ENCODE measurements around the gene LBHD2.
"Not testable (repeated sequence)": the region's sequence is repeated elsewhere in the genome, so short reads cannot be mapped to it uniquely, and the experiment has no call there.

The LBHD2 gene

GRCh38 chr14:103084021-103084919, at the start of gene LBHD2:
Gene LBHD2, plus strand, starts transcription at chr14:103084210. Its CDS starts 1,803 bp downstream, at chr14:103086013.
- DNase-seq (ENCODE audit: low read depth): no peak

DNA sequence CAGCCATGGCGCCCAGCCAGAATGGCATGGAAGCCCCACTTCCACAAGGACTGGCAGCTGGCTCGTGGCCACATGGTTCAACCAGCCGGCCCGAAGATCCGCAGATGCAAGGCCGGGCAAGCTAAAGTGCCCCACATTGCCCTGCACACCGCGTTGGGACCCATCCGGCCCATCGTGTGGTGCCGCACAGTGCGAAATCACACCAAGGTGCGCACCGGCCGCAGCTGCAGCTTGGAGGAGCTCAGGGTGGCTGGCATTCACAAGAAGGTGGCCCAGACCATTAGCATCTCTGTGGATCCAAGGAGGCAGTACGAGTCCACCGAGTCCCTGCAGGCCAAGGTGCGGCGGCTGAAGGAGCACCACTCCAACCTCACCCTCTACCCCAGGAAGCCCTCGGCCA, 42.5 kb upstream of the LBHD2 start:
- no peak for DNase-seq (ENCODE audit: low read depth)

GRCh38 chr14:103043257-103044015, 40.6 kb upstream of the LBHD2 start:
- no peak for DNase-seq (ENCODE audit: low read depth)

DNA sequence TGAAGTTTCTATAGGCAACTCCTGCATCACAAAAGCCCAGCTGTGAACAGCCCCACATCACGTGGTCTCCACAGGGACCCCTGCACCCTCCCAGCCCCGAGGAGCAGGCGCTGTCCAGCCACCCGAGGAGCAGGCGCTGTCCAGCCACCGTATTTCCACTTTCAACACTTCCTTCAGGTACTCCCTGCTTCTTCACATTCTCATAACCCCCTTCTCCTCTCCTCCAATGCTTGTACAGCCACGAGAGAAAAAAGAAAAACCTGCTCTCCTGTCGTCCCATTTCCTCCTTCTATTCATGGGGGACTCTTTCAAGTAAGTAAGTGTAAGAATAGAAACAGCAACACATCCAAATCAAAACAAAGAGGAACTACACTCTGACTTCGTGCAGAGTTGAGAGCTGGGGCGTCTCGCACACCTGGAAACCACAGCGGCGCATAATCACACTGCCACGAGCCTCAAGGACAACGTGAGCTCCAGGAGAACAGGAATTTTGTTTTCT, 38.6 kb upstream of the LBHD2 start:
- no peak for DNase-seq (ENCODE audit: low read depth)

- not testable (repeated sequence) for DNase-seq (ENCODE audit: low read depth)
Measured at GRCh38 chr14:103047453-103047852, 36.6 kb upstream of the LBHD2 start.

- DNase-seq (ENCODE audit: low read depth): no peak
Measured at GRCh38 chr14:103050935-103051334, 33.1 kb upstream of the LBHD2 start.

DNA sequence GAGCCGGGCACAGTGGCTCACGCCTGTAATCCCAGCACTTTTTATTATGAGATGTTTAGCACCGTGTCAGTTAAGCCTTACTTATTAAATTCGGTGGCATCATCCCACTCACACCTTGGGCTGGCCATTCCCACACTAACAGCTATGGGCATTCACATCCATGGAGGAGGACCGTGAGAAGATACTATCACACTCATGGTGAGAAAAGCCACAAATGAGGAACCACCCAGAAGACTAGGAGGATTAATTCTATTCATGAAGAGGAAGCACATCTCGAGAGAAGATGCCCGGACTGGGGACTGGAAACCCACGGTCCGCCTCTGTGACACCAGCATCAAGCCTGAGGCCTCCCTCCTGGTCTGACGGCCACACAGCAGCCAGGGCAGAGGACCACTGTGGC, 31.6 kb upstream of the LBHD2 start:
- DNase-seq (ENCODE audit: low read depth): no peak

DNA sequence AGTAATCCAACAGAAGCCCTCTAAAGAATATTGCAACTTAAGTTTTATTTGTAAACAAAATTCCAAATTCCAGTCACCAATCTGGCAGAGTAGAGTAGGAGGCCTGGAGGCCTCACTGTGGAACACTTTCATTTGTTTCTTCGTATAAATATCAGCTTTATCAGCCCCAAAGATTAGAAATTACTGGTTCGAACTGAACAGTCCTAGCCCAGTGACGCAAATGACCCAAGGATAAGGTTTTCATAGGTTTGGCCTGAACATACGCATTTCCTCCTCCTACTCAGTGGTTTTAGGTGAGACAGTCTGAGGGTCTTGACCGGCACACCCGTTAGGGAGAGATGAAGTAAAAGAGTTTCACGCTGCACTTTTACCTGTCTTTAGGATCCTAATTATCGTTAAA, 28.3 kb upstream of the LBHD2 start:
- no peak for DNase-seq (ENCODE audit: low read depth)

GRCh38 chr14:103056322-103057027, 27.5 kb upstream of the LBHD2 start:
- DNase-seq (ENCODE audit: low read depth): peak; percentile 88

GRCh38 chr14:103057028-103057371, 27.0 kb upstream of the LBHD2 start:
- DNase-seq (ENCODE audit: low read depth): no peak

GRCh38 chr14:103057372-103058163, 26.4 kb upstream of the LBHD2 start, which contains the start of gene CDC42BPB:
Gene CDC42BPB, minus strand, starts transcription at chr14:103057549. Its CDS starts 376 bp downstream, at chr14:103057173.
- DNase-seq (ENCODE audit: low read depth): peak; percentile 95

DNA sequence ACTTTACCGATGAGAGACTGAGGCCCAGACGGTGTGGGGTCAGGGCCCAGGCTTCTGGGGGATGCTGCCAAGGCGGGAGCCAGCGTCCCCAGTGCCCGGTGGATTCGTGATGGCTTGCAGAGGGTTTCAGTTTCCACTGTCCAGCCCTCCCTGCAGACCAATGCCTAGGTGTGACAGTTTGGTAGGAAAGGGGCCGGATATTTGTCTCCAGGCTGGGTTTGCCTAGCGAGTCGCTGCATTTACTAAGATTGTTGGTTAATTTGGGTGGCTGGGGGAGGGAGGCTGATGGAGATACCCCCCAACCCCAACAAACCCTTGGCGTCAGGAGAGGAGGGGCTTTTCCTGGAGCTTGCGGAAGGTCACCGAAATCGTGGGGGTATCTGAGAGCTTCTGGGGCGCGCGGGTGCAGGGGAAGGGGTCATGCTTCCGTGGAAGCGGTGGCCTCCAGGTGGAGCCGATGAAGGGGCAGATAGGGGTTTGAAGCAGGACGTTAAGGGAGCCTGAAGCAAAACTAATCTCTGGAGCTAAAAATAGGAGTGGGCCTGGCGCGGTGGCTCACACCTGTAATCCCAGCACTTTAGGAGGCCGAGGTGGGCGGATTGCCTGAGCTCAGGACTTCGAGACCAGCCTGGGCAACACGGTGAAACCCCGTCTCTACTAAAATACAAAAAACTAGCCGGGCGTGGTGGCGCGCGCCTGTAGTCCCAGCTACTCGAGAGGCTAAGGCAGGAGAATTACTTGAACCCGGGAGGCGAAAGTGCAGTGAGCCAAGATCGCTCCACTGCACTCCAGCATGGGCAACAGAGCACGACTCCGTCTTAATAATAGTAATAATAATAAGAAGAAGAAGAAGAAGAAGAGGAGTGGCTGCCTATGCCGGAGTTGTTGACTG, 25.6 kb upstream of the LBHD2 start:
- peak; percentile 45 for DNase-seq (ENCODE audit: low read depth)

- no peak for DNase-seq (ENCODE audit: low read depth)
Measured at GRCh38 chr14:103059556-103059955, 24.5 kb upstream of the LBHD2 start.

GRCh38 chr14:103061482-103061976, 22.5 kb upstream of the LBHD2 start:
- no peak for DNase-seq (ENCODE audit: low read depth)

GRCh38 chr14:103064436-103064835, 19.6 kb upstream of the LBHD2 start:
- DNase-seq (ENCODE audit: low read depth): no peak

GRCh38 chr14:103064978-103065377, 19.0 kb upstream of the LBHD2 start:
- DNase-seq (ENCODE audit: low read depth): no peak

DNA sequence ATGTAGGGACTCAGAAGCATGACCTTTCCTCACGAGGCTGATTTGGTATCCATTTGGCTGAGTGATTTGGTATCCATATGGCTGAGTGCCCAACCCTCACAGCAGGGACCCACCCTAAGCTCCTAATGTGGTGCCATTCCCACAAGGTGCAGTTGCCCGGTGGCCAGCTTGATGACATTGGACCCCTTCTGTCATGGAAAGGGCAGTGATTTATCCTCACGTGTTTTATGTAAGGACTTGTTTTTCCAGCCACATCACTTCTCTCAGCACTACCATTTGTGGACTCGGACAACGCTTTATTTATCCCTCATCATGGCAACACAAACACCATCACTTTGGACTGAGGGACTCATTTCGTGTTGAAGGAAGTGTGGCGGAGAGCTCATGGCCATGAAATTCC, 18.1 kb upstream of the LBHD2 start:
- no peak for DNase-seq (ENCODE audit: low read depth)

DNA sequence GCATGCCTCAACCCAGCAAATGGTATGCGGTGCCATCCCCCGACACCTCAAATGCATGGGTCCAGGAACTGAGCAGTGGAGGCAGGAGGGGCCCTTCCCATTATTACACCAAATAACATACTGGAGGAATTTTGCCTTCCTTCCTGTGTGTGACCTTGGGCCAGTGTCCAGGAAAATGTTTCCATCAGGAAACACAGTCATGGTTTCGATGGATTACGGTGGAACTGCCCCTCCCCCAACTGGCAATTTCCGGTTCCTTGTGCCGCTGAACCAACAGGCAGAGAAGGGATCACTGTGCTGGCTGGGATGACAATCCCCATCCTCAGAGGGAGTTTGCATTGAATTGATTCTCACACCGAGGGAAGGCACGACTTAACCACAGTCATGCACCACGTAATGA, 17.6 kb upstream of the LBHD2 start:
- no peak for DNase-seq (ENCODE audit: low read depth)

GRCh38 chr14:103067231-103067954, 16.6 kb upstream of the LBHD2 start:
- DNase-seq (ENCODE audit: low read depth): peak; percentile 65

Data from ELR (cell line).